ENCODE results near the gene ASB6. TPM values are rescaled to one million over a fixed set of nuclear protein-coding genes. Genes with fewer than 3 reads are reported as not detected.

The ASB6 gene
- total and polyA plus RNA-seq, 2 donors (not counting 1 experiment from before 2014, with no cell fraction given), result 27.7 to 27.9 TPM

- CTCF ChIA-PET, result interaction anchor here (1.1 to 12.5 kb wide), 5 partner anchors 10 to 493 kb away, joined by 3 to 269 read pairs (median 5); partner anchors contain the start of gene ASB6
- Histone ChIP-seq H2AFZ (ENCODE audit: insufficient read depth, low read depth, low read length, poor library complexity, severe bottlenecking) (no peak overlapping the region), H3K4me1 (ENCODE audit: control insufficient read depth in 2 of 2, insufficient read depth in 2 of 2, low read length in 2 of 2) (peaks cover 29 to 34% of the 10 kb centered on the region in 2 donors), H3K36me3 (replicated peaks in 1 of 2; ENCODE audit: control extremely low read depth in 1 of 2, control insufficient read depth in 1 of 2, extremely low read depth in 1 of 2, insufficient read depth in 2 of 2, low read length in 1 of 2) (peaks cover 0 to 17% of the 10 kb centered on the region in 2 experiments), H3K79me2 (ENCODE audit: control insufficient read depth, insufficient read depth, low read length) (peaks cover 74% of the 10 kb centered on the region), H4K20me1 (ENCODE audit: control insufficient read depth, insufficient read depth, low read length, poor library complexity, severe bottlenecking) (peaks cover 60% of the 10 kb centered on the region), H3K4me3 (ENCODE audit: control extremely low read depth in 1 of 5, extremely low read depth in 1 of 5, insufficient read depth in 1 of 5, low read depth in 2 of 5, low read length in 4 of 5) (peak overlapping the region in 1 of 5 experiments; percentile 89), H3K9me3 (ENCODE audit: control extremely low read depth in 1 of 3, control insufficient read depth in 2 of 3, insufficient read depth in 1 of 3, low read length in 2 of 3) (no peaks in the 10 kb centered on the region), H3K9ac (ENCODE audit: low read length) (no peak overlapping the region), H3K27me3 (replicated peaks in 1 of 4; ENCODE audit: control extremely low read depth in 1 of 4, control insufficient read depth in 3 of 4, insufficient read depth in 4 of 4, low read length in 3 of 4) (no peaks in the 10 kb centered on the region), H3K27ac (ENCODE audit: low read length in 2 of 2) (peak overlapping the region in 1 of 2 donors; percentile 99), H3K4me2 (replicated peaks; ENCODE audit: low read depth, low read length, poor library complexity, severe bottlenecking) (peak overlapping the region; percentile 94)
- POLR2A ChIA-PET, result interaction anchor here (0.6 to 1.1 kb wide), 2 partner anchors 329 to 450 kb away, joined by 3 to 6 read pairs; partner anchors contain the start of gene IER5L
- Mint-ChIP-seq H3K4me1 (peaks cover 58% of the 10 kb centered on the region), H3K4me3 (peak overlapping the region; percentile 84), H3K9me3 (ENCODE audit: insufficient read depth) (no peaks in the 10 kb centered on the region), H3K27me3 (peaks cover 4% of the 10 kb centered on the region), H3K27ac (peak overlapping the region; percentile 72)
- DNase-seq, result no peak
- TF ChIP-seq EZH2 (IDR thresholded peaks at IDR 0.05; ENCODE audit: borderline replicate concordance, insufficient read depth, low read depth, low read length, poor library complexity, severe bottlenecking) (no peak), CTCF (IDR thresholded peaks at IDR 0.05) (no peak)
- 83% methylated on average over 10 of the region's 12 CpGs for WGBS (ENCODE audit: insufficient coverage)
- intact Hi-C loops (cut with micrococcal nuclease), result loop anchor here (5.0 to 10.0 kb wide), 3 partner anchors 155 to 683 kb away; partner anchors contain the start of genes DOLK, NUP188 and TOR1B
- no peak for ATAC-seq (ENCODE audit: low read depth)
Observed at GRCh38 chr9:129627556-129628440, 14.2 kb downstream of the ASB6 start.
